ENCODE data around the gene CTSC.

CTSC gene

DNA sequence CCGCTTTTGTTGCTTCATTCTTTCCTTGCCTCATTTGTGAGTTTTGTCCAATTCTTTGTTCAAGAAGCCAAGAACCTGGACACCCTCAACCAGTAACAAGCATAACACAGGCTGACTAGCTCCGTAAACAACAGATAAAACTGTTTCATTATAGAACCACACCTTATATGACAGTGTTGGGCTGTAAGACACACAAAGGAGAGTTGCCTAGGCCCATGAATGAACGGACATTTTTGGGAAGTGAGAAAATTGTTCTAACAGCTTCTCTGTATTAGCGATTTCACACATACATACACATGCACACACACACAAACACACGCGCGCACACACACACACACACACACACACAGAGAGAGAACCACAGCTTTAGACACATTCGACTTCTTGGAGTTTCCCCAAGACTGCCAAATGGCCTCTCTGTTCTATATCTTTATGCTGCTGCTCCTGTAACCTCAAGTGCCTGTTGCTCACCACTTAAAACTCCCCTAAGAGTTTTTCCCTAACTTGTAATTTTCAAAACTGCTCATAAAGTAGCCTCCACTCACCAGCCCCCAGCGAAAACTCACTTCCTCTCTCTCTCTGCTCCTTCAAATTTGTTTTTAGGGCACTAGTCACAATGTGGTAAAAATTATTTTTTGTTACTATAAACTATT is 35.9 kb downstream of the CTSC start:
- Mint-ChIP-seq H3K36me3 (ENCODE audit: low read depth) (peaks cover 100% of the 10 kb centered on the region), H3K9me3 (no peaks in the 10 kb centered on the region), H3K4me1 (ENCODE audit: low read depth) (peaks cover 81% of the 10 kb centered on the region), H3K27me3 (no peaks in the 10 kb centered on the region), H3K4me3 (no peak overlapping the region), H3K27ac (peak overlapping the region; percentile 76)
- intact Hi-C loops (cut with micrococcal nuclease) = loop anchor here (2.0 kb wide), 1 partner anchor 13 kb away; no protein-coding TSS in a partner anchor

GRCh38 chr11:88300888-88301487 is 36.5 kb downstream of the CTSC start:
- Mint-ChIP-seq H3K4me1 (ENCODE audit: low read depth) (peaks cover 77% of the 10 kb centered on the region), H3K36me3 (ENCODE audit: low read depth) (peaks cover 100% of the 10 kb centered on the region), H3K4me3 (peak overlapping the region; percentile 7), H3K27me3 (no peaks in the 10 kb centered on the region), H3K27ac (peak overlapping the region; percentile 76), H3K9me3 (no peaks in the 10 kb centered on the region)
- intact Hi-C loops (cut with micrococcal nuclease) = loop anchor here (2.0 kb wide), 1 partner anchor 14 kb away; no protein-coding TSS in a partner anchor

DNA sequence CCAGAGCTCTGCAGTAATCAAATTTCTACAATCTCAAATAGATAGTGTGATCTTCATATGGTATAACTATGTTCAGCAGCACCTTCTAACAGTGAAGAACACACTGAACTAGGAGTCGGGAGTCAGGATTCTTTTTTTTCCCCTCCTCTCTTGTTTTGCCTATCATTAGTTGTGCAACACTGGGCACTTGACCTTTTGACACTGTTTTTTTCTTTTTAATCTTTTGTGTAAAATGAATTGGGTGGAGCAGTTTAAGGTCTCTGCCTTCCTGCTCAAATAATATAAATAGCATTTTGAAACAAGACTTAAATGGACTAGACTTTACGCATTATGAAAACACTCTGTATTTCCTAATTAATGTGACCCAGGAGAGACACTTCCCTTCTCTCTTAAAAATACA is 39.7 kb downstream of the CTSC start:
- no peaks in the 10 kb centered on the region for H3K27me3 Mint-ChIP-seq
- no peaks in the 10 kb centered on the region for H3K9me3 Mint-ChIP-seq
- peak overlapping the region; percentile 32 for H3K27ac Mint-ChIP-seq
- H3K4me3 Mint-ChIP-seq = no peak overlapping the region
- H3K36me3 Mint-ChIP-seq (ENCODE audit: low read depth) = peaks cover 100% of the 10 kb centered on the region
- H3K4me1 Mint-ChIP-seq (ENCODE audit: low read depth) = peaks cover 64% of the 10 kb centered on the region
- intact Hi-C loops (cut with micrococcal nuclease) = no loop called here

DNA sequence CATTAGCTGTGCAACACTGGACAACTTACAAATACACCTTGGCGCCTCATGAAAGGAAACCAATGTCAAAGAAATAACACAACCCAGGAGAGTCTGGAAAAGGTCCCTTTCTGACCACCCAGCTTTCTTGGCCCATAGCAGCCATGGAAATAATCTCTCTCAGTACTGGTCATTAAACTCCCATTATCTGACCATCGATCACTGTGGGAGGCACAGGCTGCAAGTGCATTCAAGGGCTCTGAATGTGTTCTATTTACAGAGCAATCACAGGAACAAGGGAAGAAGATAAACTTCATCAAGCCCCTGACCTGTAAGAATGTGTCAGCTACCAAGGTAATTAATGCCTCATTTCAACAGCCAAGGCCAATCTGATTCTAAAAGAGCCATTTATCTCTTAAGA is 40.1 kb downstream of the CTSC start:
- peaks cover 61% of the 10 kb centered on the region for H3K4me1 Mint-ChIP-seq (ENCODE audit: low read depth)
- H3K27me3 Mint-ChIP-seq = no peaks in the 10 kb centered on the region
- H3K4me3 Mint-ChIP-seq = no peak overlapping the region
- intact Hi-C loops (cut with micrococcal nuclease) = no loop called here
- peak overlapping the region; percentile 32 for H3K27ac Mint-ChIP-seq
- no peaks in the 10 kb centered on the region for H3K9me3 Mint-ChIP-seq
- H3K36me3 Mint-ChIP-seq (ENCODE audit: low read depth) = peaks cover 100% of the 10 kb centered on the region

DNA sequence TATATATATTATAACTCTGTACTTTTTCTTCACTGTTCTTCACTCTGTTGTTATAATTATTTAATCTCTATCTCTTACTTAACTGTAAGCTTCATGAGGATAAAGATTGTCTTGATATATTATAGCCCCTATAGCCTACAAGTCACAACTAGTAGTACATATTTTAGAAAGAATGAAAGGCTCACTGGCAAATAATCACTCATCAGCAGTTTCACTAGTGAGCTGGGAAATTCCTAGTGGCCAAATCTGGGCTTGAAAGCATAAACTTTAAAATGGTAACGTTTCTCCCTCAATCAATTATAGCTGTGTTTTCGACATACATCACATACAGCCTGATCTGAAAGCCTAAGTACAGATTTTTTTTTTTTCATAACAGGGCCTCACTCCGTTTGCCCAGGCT is 42.5 kb downstream of the CTSC start:
- peaks cover 48% of the 10 kb centered on the region for H3K4me1 Mint-ChIP-seq (ENCODE audit: low read depth)
- H3K9me3 Mint-ChIP-seq = no peaks in the 10 kb centered on the region
- H3K27ac Mint-ChIP-seq = no peak overlapping the region
- H3K4me3 Mint-ChIP-seq = no peak overlapping the region
- H3K36me3 Mint-ChIP-seq (ENCODE audit: low read depth) = peaks cover 100% of the 10 kb centered on the region
- no peaks in the 10 kb centered on the region for H3K27me3 Mint-ChIP-seq
- intact Hi-C loops (cut with micrococcal nuclease) = no loop called here

DNA sequence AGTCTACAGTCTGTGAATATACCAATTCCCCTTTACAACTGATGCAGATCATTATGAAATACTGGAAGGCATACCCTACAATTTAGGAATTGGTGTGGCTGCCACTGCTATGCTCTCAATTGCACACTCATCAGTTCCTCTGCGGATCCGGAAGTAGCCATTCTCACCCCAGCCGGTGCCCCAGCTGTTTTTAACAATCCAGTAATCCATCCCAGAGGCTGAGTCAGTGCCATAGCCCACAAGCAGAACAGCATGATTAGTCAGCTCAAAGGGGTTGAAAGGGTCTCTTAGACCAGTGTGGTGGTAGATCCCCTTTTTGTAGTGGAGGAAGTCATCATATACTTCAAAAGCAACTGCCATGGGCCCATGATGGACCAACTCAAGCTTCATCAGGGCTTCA is 43.6 kb downstream of the CTSC start:
- H3K27me3 Mint-ChIP-seq = no peaks in the 10 kb centered on the region
- peaks cover 100% of the 10 kb centered on the region for H3K36me3 Mint-ChIP-seq (ENCODE audit: low read depth)
- H3K9me3 Mint-ChIP-seq = no peaks in the 10 kb centered on the region
- H3K4me3 Mint-ChIP-seq = no peak overlapping the region
- intact Hi-C loops (cut with micrococcal nuclease) = no loop called here
- no peak overlapping the region for H3K27ac Mint-ChIP-seq
- peaks cover 45% of the 10 kb centered on the region for H3K4me1 Mint-ChIP-seq (ENCODE audit: low read depth)

DNA sequence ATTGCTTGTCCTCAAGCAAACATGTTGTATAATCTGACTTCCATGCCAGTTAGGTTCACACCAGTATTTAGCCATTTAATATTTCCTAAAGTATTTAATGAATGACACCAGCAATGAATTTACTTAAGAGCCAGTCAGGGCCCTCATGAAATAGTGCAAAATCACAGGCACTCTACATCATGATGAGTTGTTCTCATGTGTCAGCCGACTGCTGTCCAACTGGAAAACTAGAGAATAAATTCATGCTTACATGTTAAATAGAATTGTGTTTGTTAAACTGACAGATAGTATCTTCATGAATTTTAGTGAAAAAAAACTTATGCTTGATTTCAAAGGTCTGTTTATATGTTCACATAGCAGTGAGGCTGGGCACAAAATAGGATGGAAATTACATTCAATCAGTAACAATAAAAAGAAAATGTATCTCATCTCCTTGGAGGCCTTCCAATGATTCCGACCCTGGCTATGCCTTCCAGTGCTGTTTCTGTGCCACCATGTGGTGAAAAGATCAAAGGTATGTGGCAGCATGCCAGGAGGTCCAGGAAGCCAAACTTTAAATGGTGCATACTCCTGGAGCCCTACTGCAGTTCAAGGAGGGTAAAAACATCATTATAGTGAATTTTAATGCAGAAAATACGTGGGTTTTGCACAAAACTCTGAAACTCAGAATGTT is 45.2 kb downstream of the CTSC start:
- intact Hi-C loops (cut with micrococcal nuclease) = no loop called here
- Mint-ChIP-seq H3K4me1 (ENCODE audit: low read depth) (peaks cover 44% of the 10 kb centered on the region), H3K27me3 (no peaks in the 10 kb centered on the region), H3K36me3 (ENCODE audit: low read depth) (peaks cover 100% of the 10 kb centered on the region), H3K27ac (no peak overlapping the region), H3K9me3 (no peaks in the 10 kb centered on the region), H3K4me3 (no peak overlapping the region)

DNA sequence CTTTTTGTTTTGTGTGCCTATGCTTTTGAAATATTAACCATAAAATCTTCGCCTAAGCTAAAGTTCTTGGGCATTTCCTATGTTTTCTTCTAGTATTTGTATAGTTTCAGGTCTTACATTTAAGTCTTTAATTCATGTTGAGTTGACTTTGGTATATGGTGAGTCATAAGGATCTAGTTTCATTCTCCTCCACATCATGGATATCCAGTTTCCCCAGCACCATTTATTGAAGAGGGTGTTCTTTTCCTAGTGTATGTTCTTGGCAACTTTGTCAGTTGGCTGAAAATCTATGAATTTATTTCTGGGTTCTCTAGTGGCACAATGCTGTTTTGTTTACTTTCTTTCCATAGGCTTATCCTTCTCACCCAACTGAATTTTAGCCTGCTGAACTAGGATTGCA is 49.0 kb downstream of the CTSC start:
- peaks cover 38% of the 10 kb centered on the region for H3K4me1 Mint-ChIP-seq (ENCODE audit: low read depth)
- no peak overlapping the region for H3K4me3 Mint-ChIP-seq
- H3K36me3 Mint-ChIP-seq (ENCODE audit: low read depth) = peaks cover 94% of the 10 kb centered on the region
- H3K27me3 Mint-ChIP-seq = no peaks in the 10 kb centered on the region
- intact Hi-C loops (cut with micrococcal nuclease) = loop anchor here (10.0 kb wide), 1 partner anchor 1484 kb away; the partner anchor contains the start of gene PRSS23
- no peaks in the 10 kb centered on the region for H3K9me3 Mint-ChIP-seq
- H3K27ac Mint-ChIP-seq = no peak overlapping the region

DNA sequence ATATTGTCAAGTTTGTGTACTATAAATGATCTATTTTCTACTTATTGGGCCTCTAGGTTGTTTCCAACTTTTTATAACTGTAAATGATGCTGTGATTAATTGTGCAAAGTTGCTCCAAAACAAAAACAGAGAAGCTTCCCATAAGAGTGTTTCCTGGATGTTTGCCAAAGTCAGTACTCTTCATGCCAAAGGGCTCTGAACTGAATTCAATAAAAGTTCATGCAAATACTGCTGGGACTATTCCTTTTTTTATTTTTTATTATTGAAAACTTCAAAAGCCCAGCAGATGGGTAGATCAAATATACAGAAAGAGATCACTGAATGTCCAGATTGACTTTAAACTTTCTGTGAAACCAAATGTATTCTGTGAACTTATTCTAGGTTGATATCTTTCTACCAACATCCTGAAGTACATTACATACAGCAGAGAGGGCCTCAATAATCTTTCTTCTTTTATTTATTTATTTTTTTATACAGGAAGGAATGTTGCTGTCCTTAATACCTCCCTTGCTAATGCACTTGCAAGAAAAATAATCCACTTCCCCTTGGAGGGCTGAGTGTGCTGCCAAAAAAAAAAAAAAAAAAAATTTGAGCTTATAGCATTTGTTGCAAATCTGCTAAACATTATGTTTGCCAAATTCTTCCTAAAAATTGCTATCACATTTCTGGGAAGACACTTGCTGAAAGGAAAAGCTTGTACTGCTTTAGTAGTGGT is 53.0 kb downstream of the CTSC start:
- H3K36me3 Mint-ChIP-seq (ENCODE audit: low read depth) = peaks cover 85% of the 10 kb centered on the region
- no peak overlapping the region for H3K27ac Mint-ChIP-seq
- H3K4me1 Mint-ChIP-seq (ENCODE audit: low read depth) = peaks cover 38% of the 10 kb centered on the region
- H3K4me3 Mint-ChIP-seq = no peak overlapping the region
- intact Hi-C loops (cut with micrococcal nuclease) = loop anchor here (10.0 kb wide), 1 partner anchor 1480 kb away; the partner anchor contains the start of gene PRSS23
- H3K9me3 Mint-ChIP-seq = no peaks in the 10 kb centered on the region
- no peaks in the 10 kb centered on the region for H3K27me3 Mint-ChIP-seq

DNA sequence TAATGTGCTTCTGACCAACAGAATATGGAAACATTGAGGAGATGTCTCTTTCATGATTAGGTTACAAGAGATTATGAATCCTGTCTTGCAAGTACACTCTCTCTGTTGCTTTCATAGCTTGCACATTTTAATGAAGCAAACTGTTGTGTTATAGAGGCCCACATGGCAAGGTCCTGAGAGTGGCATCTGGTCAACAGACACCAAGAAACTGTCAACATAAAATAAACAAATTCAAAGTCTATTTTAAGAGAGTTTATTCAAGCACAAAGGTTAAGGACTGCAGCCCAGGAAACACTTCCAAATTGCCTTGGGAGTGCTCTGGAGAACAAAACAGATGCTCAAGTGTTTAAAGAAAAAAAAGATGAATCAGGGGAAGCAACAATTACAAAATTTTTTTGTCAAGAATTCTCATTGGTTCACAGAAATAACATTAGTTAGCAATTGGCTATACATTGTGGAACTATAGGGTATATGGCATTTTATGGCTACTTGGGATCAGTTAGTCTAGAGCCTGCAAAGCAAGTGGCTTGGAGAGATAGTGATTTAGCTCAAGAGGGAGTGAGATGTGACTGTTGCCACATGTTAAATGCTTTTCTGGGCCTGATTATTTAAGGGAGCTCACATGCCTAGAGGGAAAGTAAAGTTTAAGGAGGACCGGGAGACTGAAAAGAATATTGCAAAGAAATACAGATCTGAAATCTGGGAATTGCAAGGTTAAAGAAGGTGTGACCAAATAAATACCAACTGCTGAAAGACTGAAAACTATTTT is 54.6 kb downstream of the CTSC start:
- Mint-ChIP-seq H3K9me3 (no peaks in the 10 kb centered on the region), H3K36me3 (ENCODE audit: low read depth) (peaks cover 85% of the 10 kb centered on the region), H3K27ac (no peak overlapping the region), H3K4me3 (no peak overlapping the region), H3K27me3 (no peaks in the 10 kb centered on the region), H3K4me1 (ENCODE audit: low read depth) (peaks cover 26% of the 10 kb centered on the region)
- intact Hi-C loops (cut with micrococcal nuclease) = loop anchor here (10.0 kb wide), 1 partner anchor 1478 kb away; the partner anchor contains the start of gene PRSS23

DNA sequence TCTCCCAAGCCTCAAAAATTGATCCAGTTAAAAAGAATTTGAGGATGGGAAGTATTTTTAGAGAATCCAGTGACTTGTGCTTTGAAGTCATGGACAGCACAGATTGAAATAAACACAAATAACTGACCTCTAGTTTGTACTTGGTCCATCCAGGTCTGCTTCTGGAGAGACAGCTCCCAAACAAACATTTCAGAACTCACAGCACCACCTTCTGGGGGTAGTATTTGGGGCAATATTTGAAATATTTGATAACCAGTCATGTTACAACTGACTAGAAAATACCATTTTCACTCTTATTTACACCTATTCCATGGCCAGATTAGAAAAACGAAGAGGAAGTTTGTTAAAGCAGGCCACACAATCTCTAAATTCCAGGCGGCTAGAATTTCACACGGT is 56.2 kb downstream of the CTSC start:
- H3K4me1 Mint-ChIP-seq (ENCODE audit: low read depth) = peaks cover 16% of the 10 kb centered on the region
- H3K27ac Mint-ChIP-seq = no peak overlapping the region
- H3K36me3 Mint-ChIP-seq (ENCODE audit: low read depth) = peaks cover 83% of the 10 kb centered on the region
- no peak overlapping the region for H3K4me3 Mint-ChIP-seq
- H3K9me3 Mint-ChIP-seq = no peaks in the 10 kb centered on the region
- no peaks in the 10 kb centered on the region for H3K27me3 Mint-ChIP-seq
- intact Hi-C loops (cut with micrococcal nuclease) = loop anchor here (10.0 kb wide), 1 partner anchor 1477 kb away; the partner anchor contains the start of gene PRSS23

- H3K36me3 Mint-ChIP-seq (ENCODE audit: low read depth) = peaks cover 86% of the 10 kb centered on the region
- intact Hi-C loops (cut with micrococcal nuclease) = loop anchor here (10.0 kb wide), 1 partner anchor 1476 kb away; the partner anchor contains the start of gene PRSS23
- H3K27ac Mint-ChIP-seq = no peak overlapping the region
- H3K4me1 Mint-ChIP-seq (ENCODE audit: low read depth) = peaks cover 15% of the 10 kb centered on the region
- no peaks in the 10 kb centered on the region for H3K27me3 Mint-ChIP-seq
- no peaks in the 10 kb centered on the region for H3K9me3 Mint-ChIP-seq
- no peak overlapping the region for H3K4me3 Mint-ChIP-seq
Measured at GRCh38 chr11:88280673-88281316, 56.7 kb downstream of the CTSC start.
